ENCODE measurements around the gene MREG.

- no peak for TF ChIP-seq CTCF (IDR thresholded peaks at IDR 0.05)
- TF ChIP-seq POLR2A (IDR thresholded peaks at IDR 0.05): no peak
Measured at GRCh38 chr2:215984661-215985060, 28.7 kb downstream of the MREG start.

Measured in lower leg skin (tissue), 3 donors.